Activated B cell treated with CpG ODN at 0.5 μM for 24 hours (primary cell): Measurements from ENCODE around the gene FCHSD2. TPM values are rescaled to one million over a fixed set of nuclear protein-coding genes. Genes with fewer than 3 reads are reported as not detected.
"Not testable (repeated sequence)": the region's sequence is repeated elsewhere in the genome, so short reads cannot be mapped to it uniquely, and the experiment has no call there.

ENCODE experiments used
- ATAC-seq: fragments of 200-7000 bp; cut with Tn5 transposase; one replicate; pipeline ENCODE4 v1.10.0; 2021; ENCODE audit warnings: low read depth, mild to moderate bottlenecking, moderate library complexity
- CTCF ChIA-PET: fragments of 350-600 bp; sonication (Branson Sonifier 250); formaldehyde crosslinking; loops from one replicate; lab custom pipeline; 2021; ENCODE audit warnings: antibody characterized with exemption; lab: Charles Lee
- POLR2A ChIA-PET: fragments of 350-600 bp; sonication (Branson Sonifier 250); formaldehyde crosslinking; loops from one replicate; lab custom pipeline; 2021; ENCODE audit warnings: antibody characterized with exemption; lab: Charles Lee
- DNase-seq: peaks from one replicate; pipeline ENCODE4 v3.0.0; 2022
- H3K27ac Mint-ChIP-seq: one replicate; pipeline ENCODE4 v1.8.0; 2020; ENCODE audit warnings: mixed read lengths
- H3K27me3 Mint-ChIP-seq: one replicate; pipeline ENCODE4 v1.8.0; 2021; ENCODE audit warnings: mixed read lengths
- H3K36me3 Mint-ChIP-seq: one replicate; pipeline ENCODE4 v1.8.0; 2021; ENCODE audit warnings: low read depth, mixed read lengths
- H3K4me1 Mint-ChIP-seq: one replicate; pipeline ENCODE4 v1.8.0; 2021; ENCODE audit warnings: mixed read lengths
- H3K4me3 Mint-ChIP-seq: one replicate; pipeline ENCODE4 v1.8.0; 2020; ENCODE audit warnings: mild to moderate bottlenecking, mixed read lengths
- H3K9me3 Mint-ChIP-seq: one replicate; pipeline ENCODE4 v1.8.0; 2020; ENCODE audit warnings: mixed read lengths
- intact Hi-C: fragments of 100-400 bp; cut with micrococcal nuclease; formaldehyde crosslinking; loops from one replicate; pipeline ENCODE4 v1.15.1; 2024
- total RNA-seq: library from RNA; stranded (reverse); gene quantifications from 2 replicates; pipeline ENCODE4 v1.2.3, GENCODE V29; 2022
- TF ChIP-seq, protein P1 (sequence below): fragments of 200-600 bp; IDR thresholded peaks from one replicate; pipeline ENCODE4 v1.8.0; 2022; ENCODE audit warnings: antibody characterized with exemption, mild to moderate bottlenecking

The FCHSD2 gene
- total RNA-seq, 1 donor from 2014 or later = 207 TPM

DNA sequence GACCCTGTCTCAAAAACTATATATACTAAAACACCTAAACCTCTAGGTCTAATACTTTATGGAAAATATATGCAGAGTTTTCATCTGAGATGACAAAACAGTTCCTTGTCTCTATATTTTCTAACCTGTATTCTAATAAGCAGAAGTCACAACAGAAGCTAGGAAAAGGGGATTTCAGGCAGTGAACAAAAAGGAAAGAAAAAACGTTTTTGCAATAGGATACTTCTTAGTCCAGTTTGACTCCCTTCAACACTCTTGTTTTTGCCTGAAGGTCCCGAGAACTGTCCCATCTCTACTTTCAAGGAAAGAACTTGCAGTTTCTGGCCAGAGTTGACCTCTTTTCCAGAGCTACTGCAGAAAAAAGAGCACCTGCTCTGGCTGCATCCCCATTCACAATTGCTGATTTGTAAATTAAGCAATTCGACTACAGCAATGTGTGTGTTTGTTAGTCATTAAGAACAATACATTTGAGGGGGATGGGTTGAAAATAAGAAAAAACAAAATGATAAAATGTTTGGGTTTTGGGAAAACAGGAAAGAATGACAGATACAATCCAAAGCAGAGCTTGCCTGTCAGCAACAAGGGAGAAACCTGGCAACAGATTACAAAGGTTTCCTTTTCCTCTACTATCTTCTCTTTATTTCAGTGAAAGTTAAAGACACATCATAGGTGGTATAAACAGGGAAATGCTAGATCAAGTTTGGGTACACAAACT is 160.0 kb downstream of the FCHSD2 start:
- H3K36me3 Mint-ChIP-seq = peaks cover 71% of the 10 kb centered on the region
- intact Hi-C loops = loop anchor here (2.0 to 5.0 kb wide), 3 partner anchors 15 to 47 kb away; no protein-coding TSS in a partner anchor
- TF ChIP-seq, protein P1, sequence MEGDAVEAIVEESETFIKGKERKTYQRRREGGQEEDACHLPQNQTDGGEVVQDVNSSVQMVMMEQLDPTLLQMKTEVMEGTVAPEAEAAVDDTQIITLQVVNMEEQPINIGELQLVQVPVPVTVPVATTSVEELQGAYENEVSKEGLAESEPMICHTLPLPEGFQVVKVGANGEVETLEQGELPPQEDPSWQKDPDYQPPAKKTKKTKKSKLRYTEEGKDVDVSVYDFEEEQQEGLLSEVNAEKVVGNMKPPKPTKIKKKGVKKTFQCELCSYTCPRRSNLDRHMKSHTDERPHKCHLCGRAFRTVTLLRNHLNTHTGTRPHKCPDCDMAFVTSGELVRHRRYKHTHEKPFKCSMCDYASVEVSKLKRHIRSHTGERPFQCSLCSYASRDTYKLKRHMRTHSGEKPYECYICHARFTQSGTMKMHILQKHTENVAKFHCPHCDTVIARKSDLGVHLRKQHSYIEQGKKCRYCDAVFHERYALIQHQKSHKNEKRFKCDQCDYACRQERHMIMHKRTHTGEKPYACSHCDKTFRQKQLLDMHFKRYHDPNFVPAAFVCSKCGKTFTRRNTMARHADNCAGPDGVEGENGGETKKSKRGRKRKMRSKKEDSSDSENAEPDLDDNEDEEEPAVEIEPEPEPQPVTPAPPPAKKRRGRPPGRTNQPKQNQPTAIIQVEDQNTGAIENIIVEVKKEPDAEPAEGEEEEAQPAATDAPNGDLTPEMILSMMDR = no peak
- ATAC-seq = no peak
- H3K4me3 Mint-ChIP-seq = no peak overlapping the region
- H3K4me1 Mint-ChIP-seq = peaks cover 57% of the 10 kb centered on the region
- POLR2A ChIA-PET = interaction anchor here (0.6 to 1.8 kb wide), 4 partner anchors 8 to 161 kb away, joined by 3 to 5 read pairs (median 4); no protein-coding TSS in a partner anchor
- peak overlapping the region; percentile 63 for H3K27ac Mint-ChIP-seq
- peaks cover 4% of the 10 kb centered on the region for H3K9me3 Mint-ChIP-seq
- CTCF ChIA-PET = interaction anchor here (1.0 kb wide), 1 partner anchor 54 kb away, joined by 3 read pairs; no protein-coding TSS in a partner anchor
- no peak for DNase-seq
- H3K27me3 Mint-ChIP-seq = no peaks in the 10 kb centered on the region

DNA sequence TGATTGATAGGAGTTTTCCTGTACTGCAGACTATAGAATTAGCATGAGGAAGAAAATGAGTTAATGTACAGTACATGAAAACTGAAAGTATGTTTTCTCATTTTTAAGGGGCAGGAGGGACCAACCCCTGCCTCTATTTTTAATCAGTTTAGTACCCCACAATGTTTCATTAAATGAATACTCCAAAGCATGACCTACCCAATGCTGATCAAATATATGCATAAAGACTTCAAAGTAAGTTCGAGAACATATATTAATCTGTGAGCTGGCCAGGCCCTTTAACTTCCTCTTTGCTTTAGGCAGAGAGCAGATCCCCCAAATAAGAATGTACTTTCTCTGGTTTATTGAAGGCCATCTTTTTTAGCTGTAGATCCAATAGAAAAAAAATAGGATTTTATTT is 161.0 kb downstream of the FCHSD2 start:
- Mint-ChIP-seq H3K36me3 (peaks cover 70% of the 10 kb centered on the region), H3K27ac (peak overlapping the region; percentile 69), H3K27me3 (no peaks in the 10 kb centered on the region), H3K4me1 (peaks cover 53% of the 10 kb centered on the region), H3K4me3 (peak overlapping the region; percentile 15), H3K9me3 (peaks cover 6% of the 10 kb centered on the region)
- ATAC-seq = peak; percentile 28
- ChIA-PET POLR2A (interaction anchor here (0.7 to 1.8 kb wide), 3 partner anchors 26 to 174 kb away, joined by 3 to 5 read pairs (median 5); no protein-coding TSS in a partner anchor), CTCF (interaction anchor here (0.7 to 1.6 kb wide), 4 partner anchors 31 to 197 kb away, joined by 3 to 6 read pairs (median 4); no protein-coding TSS in a partner anchor)
- no peak for DNase-seq
- TF ChIP-seq, protein P1 = no peak
- intact Hi-C loops = loop anchor here (2.0 to 5.0 kb wide), 2 partner anchors 16 to 44 kb away; no protein-coding TSS in a partner anchor

DNA sequence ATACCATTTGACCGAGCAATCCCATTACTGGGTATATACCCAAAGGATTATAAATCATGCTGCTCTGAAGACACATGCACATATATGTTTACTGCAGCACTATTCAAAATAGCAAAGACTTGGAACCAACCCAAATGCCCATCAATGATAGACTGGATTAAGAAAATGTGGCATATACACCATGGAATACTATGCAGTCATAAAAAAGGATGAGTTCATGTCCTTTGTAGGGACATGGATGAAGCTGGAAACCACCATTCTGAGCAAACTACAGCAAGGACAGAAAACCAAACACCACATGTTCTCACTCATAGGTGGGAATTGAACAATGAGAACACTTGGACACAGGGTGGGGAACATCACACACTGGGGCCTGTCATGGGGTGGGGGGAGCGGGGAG is 164.3 kb downstream of the FCHSD2 start:
- H3K4me3 Mint-ChIP-seq, DNase-seq, H3K9me3 Mint-ChIP-seq, H3K27ac Mint-ChIP-seq, ATAC-seq, H3K27me3 Mint-ChIP-seq, CTCF ChIA-PET, POLR2A ChIA-PET, intact Hi-C loops: not testable (repeated sequence)
- Mint-ChIP-seq H3K4me1 (peaks cover 65% of the 10 kb centered on the region), H3K36me3 (peaks cover 79% of the 10 kb centered on the region)

DNA sequence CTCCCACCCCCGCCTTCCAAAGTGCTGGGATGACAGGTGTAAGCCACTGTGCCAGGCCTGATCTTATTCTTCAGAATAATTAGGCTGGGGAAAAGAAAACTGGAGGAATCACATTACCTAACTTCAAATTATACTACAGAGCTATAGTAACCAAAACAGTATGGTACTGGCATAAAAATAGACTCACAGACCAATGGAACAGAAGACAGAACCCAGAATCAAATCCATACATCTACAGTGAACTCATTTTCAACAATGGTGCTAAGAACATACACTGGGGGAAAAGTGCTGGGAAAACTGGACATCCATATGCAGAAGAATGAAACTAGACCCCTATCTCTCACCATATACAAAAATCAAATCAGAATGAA is 165.6 kb downstream of the FCHSD2 start:
- ATAC-seq, CTCF ChIA-PET, intact Hi-C loops, DNase-seq, H3K9me3 Mint-ChIP-seq, H3K4me3 Mint-ChIP-seq, H3K27me3 Mint-ChIP-seq: not testable (repeated sequence)
- peaks cover 82% of the 10 kb centered on the region for H3K36me3 Mint-ChIP-seq
- peak overlapping the region; percentile 42 for H3K27ac Mint-ChIP-seq
- POLR2A ChIA-PET = interaction anchor here (0.6 kb wide), 1 partner anchor 69 kb away, joined by 4 read pairs; no protein-coding TSS in a partner anchor
- H3K4me1 Mint-ChIP-seq = peaks cover 65% of the 10 kb centered on the region

- peaks cover 64% of the 10 kb centered on the region for H3K4me1 Mint-ChIP-seq
- no peaks in the 10 kb centered on the region for H3K27me3 Mint-ChIP-seq
- no peak overlapping the region for H3K4me3 Mint-ChIP-seq
- TF ChIP-seq, protein P1 = no peak
- peaks cover 83% of the 10 kb centered on the region for H3K36me3 Mint-ChIP-seq
- DNase-seq (no peak), ATAC-seq (peak; percentile 14)
- CTCF ChIA-PET = no interaction called here
- intact Hi-C loops = no loop called here
- H3K27ac Mint-ChIP-seq = peak overlapping the region; percentile 42
- POLR2A ChIA-PET = interaction anchor here (0.6 kb wide), 1 partner anchor 70 kb away, joined by 4 read pairs; no protein-coding TSS in a partner anchor
- peaks cover 6% of the 10 kb centered on the region for H3K9me3 Mint-ChIP-seq
These were observed 166.2 kb downstream of the FCHSD2 start for GRCh38 chr11:72975778-72976521.
